Ovary (tissue), 3 donors: ENCODE results near the gene CCDC141.

Source experiments
- POLR2A ChIP-seq: fragments of 450-650 bp; IDR thresholded peaks from one replicate; pipeline ENCODE4 v1.6.1; 2017; ENCODE audit warnings: antibody characterized with exemption, mild to moderate bottlenecking, moderate library complexity
- TF ChIP-seq, protein P1 (sequence below), 3 donors: fragments of 450-650 bp in 2 of 3; fragments of 200-600 bp in 1 of 3; IDR thresholded peaks; one replicate each; pipeline versions ENCODE4 v1.5.1 to v1.8.0; 2016 to 2022; ENCODE audit warnings: antibody characterized with exemption in 3 of 3, mild to moderate bottlenecking in 1 of 3
- donor health status: DM: no; HTN: no; CAD: no.

GRCh38 chr2:178949151-178949550 lies 100.8 kb downstream of the CCDC141 start:
- TF ChIP-seq, protein P1, sequence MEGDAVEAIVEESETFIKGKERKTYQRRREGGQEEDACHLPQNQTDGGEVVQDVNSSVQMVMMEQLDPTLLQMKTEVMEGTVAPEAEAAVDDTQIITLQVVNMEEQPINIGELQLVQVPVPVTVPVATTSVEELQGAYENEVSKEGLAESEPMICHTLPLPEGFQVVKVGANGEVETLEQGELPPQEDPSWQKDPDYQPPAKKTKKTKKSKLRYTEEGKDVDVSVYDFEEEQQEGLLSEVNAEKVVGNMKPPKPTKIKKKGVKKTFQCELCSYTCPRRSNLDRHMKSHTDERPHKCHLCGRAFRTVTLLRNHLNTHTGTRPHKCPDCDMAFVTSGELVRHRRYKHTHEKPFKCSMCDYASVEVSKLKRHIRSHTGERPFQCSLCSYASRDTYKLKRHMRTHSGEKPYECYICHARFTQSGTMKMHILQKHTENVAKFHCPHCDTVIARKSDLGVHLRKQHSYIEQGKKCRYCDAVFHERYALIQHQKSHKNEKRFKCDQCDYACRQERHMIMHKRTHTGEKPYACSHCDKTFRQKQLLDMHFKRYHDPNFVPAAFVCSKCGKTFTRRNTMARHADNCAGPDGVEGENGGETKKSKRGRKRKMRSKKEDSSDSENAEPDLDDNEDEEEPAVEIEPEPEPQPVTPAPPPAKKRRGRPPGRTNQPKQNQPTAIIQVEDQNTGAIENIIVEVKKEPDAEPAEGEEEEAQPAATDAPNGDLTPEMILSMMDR (IDR thresholded peaks at IDR 0.05), result no peak
- no peak for TF ChIP-seq POLR2A
